Lung (tissue), 12 donors: ENCODE results near the gene MAGEB5. TPM values are rescaled to one million over a fixed set of nuclear protein-coding genes. Genes with fewer than 3 reads are reported as not detected.

Experiments
- ATAC-seq: fragments of 200-7000 bp; cut with Tn5 transposase; one replicate; pipeline ENCODE4 v1.9.1; 2020; ENCODE audit warnings: moderate number of reproducible peaks; ENCODE audit not compliant: insufficient read depth, low FRiP score
- DNase-seq, 3 donors: peaks; one replicate each; pipeline ENCODE4 v3.0.0-alpha.2; 2013 to 2017
- H3K27ac ChIP-seq, 2 donors: one replicate each; pipeline ENCODE4 v1.5.1; 2013; ENCODE audit warnings: mild to moderate bottlenecking in 2 of 2, moderate library complexity in 2 of 2, control low read depth in 1 of 2, inconsistent platforms in 1 of 2, low read depth in 1 of 2, low read length in 1 of 2
- H3K27me3 ChIP-seq, 3 donors: one replicate each; pipeline ENCODE4 v1.5.1; 2013; ENCODE audit warnings: low read length in 2 of 3; ENCODE audit not compliant: control insufficient read depth in 3 of 3, insufficient read depth in 3 of 3
- H3K36me3 ChIP-seq, 4 donors: one replicate each; pipeline ENCODE4 v1.5.1; 2013; ENCODE audit warnings: low read length in 4 of 4, mild to moderate bottlenecking in 1 of 4, moderate library complexity in 1 of 4; ENCODE audit not compliant: control insufficient read depth in 4 of 4, insufficient read depth in 4 of 4
- H3K4me1 ChIP-seq, 5 donors: one replicate each; pipeline ENCODE4 v1.5.1; 2013; ENCODE audit warnings: low read length in 5 of 5, mild to moderate bottlenecking in 2 of 5, moderate library complexity in 1 of 5; ENCODE audit not compliant: control insufficient read depth in 5 of 5, insufficient read depth in 5 of 5
- H3K4me3 ChIP-seq: one replicate; pipeline ENCODE4 v1.5.1; 2013; ENCODE audit warnings: mild to moderate bottlenecking, control low read depth, moderate library complexity
- H3K9ac ChIP-seq, 2 donors: one replicate each; pipeline ENCODE4 v1.5.1; 2013; ENCODE audit warnings: low read length in 2 of 2, control low read depth in 1 of 2; ENCODE audit not compliant: insufficient read depth in 1 of 2
- H3K9me3 ChIP-seq, 4 donors: one replicate each; pipeline ENCODE4 v1.5.1; 2013; ENCODE audit warnings: low read length in 3 of 4, mild to moderate bottlenecking in 1 of 4, moderate library complexity in 1 of 4; ENCODE audit not compliant: control insufficient read depth in 4 of 4, insufficient read depth in 3 of 4
- CTCF ChIP-seq: IDR thresholded peaks from 2 replicates; pipeline ENCODE4 v1.5.1; 2012; ENCODE audit warnings: mild to moderate bottlenecking; ENCODE audit errors: control extremely low read depth, extremely low read depth
- WGBS, 2 donors: extraction: QIAGEN DNeasy Blood & Tissue Kit; methylation state at CpG; one replicate each; pipeline ENCODE4 v1.1.7; 2013; 5-methylcytosine and 5-hydroxymethylcytosine counted together
- polyA plus RNA-seq, 2 donors: library from polyadenylated mRNA; stranded (reverse); fragments of 200-250 nt; gene quantifications; one replicate each; pipeline ENCODE4 v1.2.1, GENCODE V29; 2013
- total RNA-seq, 2 donors: library from RNA; depleted of rRNA in 1 of 2; stranded (reverse); fragments of >200 nt in 1 of 2; gene quantifications; one replicate each; pipeline ENCODE4 v1.2.1, GENCODE V29; 2014 to 2021
- donor health status: control.
- donor health status: control.
- donor health status: Bipolar disorder and iron deficiency.
- donor health status: healthy.
- donor health status: DM: yes; HTN: yes; CAD: no.

The MAGEB5 gene
- total and polyA plus RNA-seq, 4 donors = not detected

GRCh38 chrX:26254436-26254835 is 38.5 kb downstream of the MAGEB5 start:
- H3K4me1 ChIP-seq = no peaks in the 10 kb centered on the region
- no peak for DNase-seq
- no peak for TF ChIP-seq CTCF
- 79 to 89% methylated on average over 8 to 9 of the region's 9 CpGs for WGBS, 2 donors
- no peak for ATAC-seq
- no peak overlapping the region for H3K9ac ChIP-seq
- H3K36me3 ChIP-seq = no peaks in the 10 kb centered on the region
- no peak overlapping the region for H3K4me3 ChIP-seq
- H3K27ac ChIP-seq = no peak overlapping the region
- H3K27me3 ChIP-seq = no peaks in the 10 kb centered on the region
- H3K9me3 ChIP-seq = no peaks in the 10 kb centered on the region

GRCh38 chrX:26262121-26262523 is 46.2 kb downstream of the MAGEB5 start:
- no peak overlapping the region for H3K27ac ChIP-seq
- ATAC-seq (no peak), DNase-seq (no peak)
- 51 to 61% methylated on average over 5 of the region's 5 CpGs for WGBS, 2 donors
- H3K27me3 ChIP-seq = peaks cover 0 to 1% (median 0%) of the 10 kb centered on the region in 3 donors
- no peak overlapping the region for H3K9ac ChIP-seq
- no peaks in the 10 kb centered on the region for H3K36me3 ChIP-seq
- no peak for TF ChIP-seq CTCF
- peaks cover 0 to under 1% (median 0%) of the 10 kb centered on the region in 4 donors for H3K9me3 ChIP-seq
- no peaks in the 10 kb centered on the region for H3K4me1 ChIP-seq
- no peak overlapping the region for H3K4me3 ChIP-seq

Other genes with a start within 250 kb of the MAGEB5 start
- not detected for gene MAGEB18, start 77.8 kb upstream of the MAGEB5 start, total RNA-seq
- gene MAGEB18, start 77.8 kb upstream of the MAGEB5 start, polyA plus RNA-seq = not detected
- not detected for gene MAGEB6B, start 55.6 kb upstream of the MAGEB5 start, total RNA-seq
- gene MAGEB6B, start 55.6 kb upstream of the MAGEB5 start, polyA plus RNA-seq = not detected
- not detected for gene MAGEB6, start 23.7 kb upstream of the MAGEB5 start, total RNA-seq
- not detected for gene MAGEB6, start 23.7 kb upstream of the MAGEB5 start, polyA plus RNA-seq